Thyroid gland (tissue), 4 donors: ENCODE data around the gene HPD. TPM values are rescaled to one million over a fixed set of nuclear protein-coding genes. Genes with fewer than 3 reads are reported as not detected.

ENCODE experiments used
- DNase-seq, 2 donors: peaks; one replicate each; pipeline ENCODE4 v3.0.0-alpha.2; 2019
- H3K27ac ChIP-seq, 3 donors: fragments of 200-600 bp; sonication (generic); 1 replicate in 2 of 3; 2 replicates in 1 of 3; pipeline ENCODE4 v1.5.1; 2016 to 2019; ENCODE audit warnings: mild to moderate bottlenecking in 1 of 3, moderate library complexity in 1 of 3
- H3K27me3 ChIP-seq: fragments of 200-600 bp; sonication (generic); one replicate; pipeline ENCODE4 v1.5.1; 2019
- H3K36me3 ChIP-seq, 2 donors: fragments of 200-600 bp; sonication (generic); one replicate each; pipeline ENCODE4 v1.5.1; 2016 to 2019
- H3K4me1 ChIP-seq, 2 donors: fragments of 200-600 bp; sonication (generic); one replicate each; pipeline ENCODE4 v1.5.1; 2017 to 2019
- H3K4me3 ChIP-seq, 3 donors: fragments of 200-600 bp; sonication (generic); replicated peaks in 1 of 3; 1 replicate in 2 of 3; 2 replicates in 1 of 3; pipeline ENCODE4 v1.5.1; 2016; ENCODE audit warnings: mild to moderate bottlenecking in 1 of 3
- H3K9me3 ChIP-seq: fragments of 200-600 bp; sonication (generic); one replicate; pipeline ENCODE4 v1.5.1; 2017
- POLR2A ChIP-seq, 2 donors: fragments of 450-650 bp; IDR thresholded peaks; one replicate each; pipeline ENCODE4 v1.6.1; 2017; ENCODE audit warnings: antibody characterized with exemption in 2 of 2, mild to moderate bottlenecking in 2 of 2, moderate library complexity in 1 of 2
- WGBS, 2 donors: methylation state at CpG; one replicate each; pipeline ENCODE4 v1.1.5; 2017; 5-methylcytosine and 5-hydroxymethylcytosine counted together
- intact Hi-C: fragments of 100-400 bp; cut with DNase I; formaldehyde crosslinking; loops from one replicate; pipeline ENCODE4 v1.15.1; 2023
- total RNA-seq, 4 donors: library from RNA; depleted of rRNA; stranded (reverse); fragments of >200 nt; gene quantifications; one replicate each; pipeline ENCODE4 v1.2.3, GENCODE V29; 2016
- TF ChIP-seq, protein P1 (sequence below), 6 experiments: fragments of 200-600 bp in 3 of 6; fragments of 450-650 bp in 3 of 6; sonication (generic) in 3 of 6; IDR thresholded peaks; one replicate each; pipeline ENCODE4 v1.5.1; 2016 to 2019; ENCODE audit warnings: antibody characterized with exemption in 6 of 6, mild to moderate bottlenecking in 2 of 6, inconsistent platforms in 1 of 6, moderate library complexity in 1 of 6

The HPD gene
- total RNA-seq, 4 donors from 2014 or later = 0.39 to 1.2 (median 0.78) TPM; not detected in 1

DNA sequence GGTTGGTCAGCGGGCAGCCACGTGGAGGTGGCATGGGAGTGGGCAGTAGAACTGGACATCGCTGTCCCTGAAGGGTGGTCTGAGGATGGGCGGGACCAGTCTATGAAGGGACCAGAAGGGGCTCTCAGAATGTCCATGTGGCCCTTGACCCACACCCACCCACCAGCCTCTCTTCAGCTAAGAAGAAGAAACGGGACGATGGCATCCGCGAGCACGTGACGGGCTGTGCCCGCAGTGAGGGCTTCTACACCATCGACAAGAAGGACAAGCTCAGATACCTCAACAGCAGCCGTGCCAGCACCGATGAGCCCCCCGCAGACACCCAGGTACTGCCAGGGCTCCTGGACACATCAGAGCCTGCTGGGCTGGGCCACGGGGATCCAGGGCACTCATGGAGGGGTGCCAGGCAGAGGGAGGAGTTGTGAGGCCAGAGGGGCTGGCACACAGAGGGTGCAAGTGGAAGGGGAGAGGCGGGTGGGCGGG is 33.6 kb downstream of the HPD start:
- no peak overlapping the region for H3K4me3 ChIP-seq
- intact Hi-C loops = no loop called here
- no peaks in the 10 kb centered on the region for H3K27me3 ChIP-seq
- WGBS, 2 donors = 92 to 94% methylated on average over 16 to 18 of the region's 18 CpGs
- peaks cover 50 to 65% of the 10 kb centered on the region in 2 donors for H3K36me3 ChIP-seq
- no peaks in the 10 kb centered on the region for H3K9me3 ChIP-seq
- H3K27ac ChIP-seq = no peak overlapping the region
- no peaks in the 10 kb centered on the region for H3K4me1 ChIP-seq
- no peak for DNase-seq
- TF ChIP-seq POLR2A (IDR thresholded peaks at IDR 0.05) = no peak
- TF ChIP-seq, protein P1, sequence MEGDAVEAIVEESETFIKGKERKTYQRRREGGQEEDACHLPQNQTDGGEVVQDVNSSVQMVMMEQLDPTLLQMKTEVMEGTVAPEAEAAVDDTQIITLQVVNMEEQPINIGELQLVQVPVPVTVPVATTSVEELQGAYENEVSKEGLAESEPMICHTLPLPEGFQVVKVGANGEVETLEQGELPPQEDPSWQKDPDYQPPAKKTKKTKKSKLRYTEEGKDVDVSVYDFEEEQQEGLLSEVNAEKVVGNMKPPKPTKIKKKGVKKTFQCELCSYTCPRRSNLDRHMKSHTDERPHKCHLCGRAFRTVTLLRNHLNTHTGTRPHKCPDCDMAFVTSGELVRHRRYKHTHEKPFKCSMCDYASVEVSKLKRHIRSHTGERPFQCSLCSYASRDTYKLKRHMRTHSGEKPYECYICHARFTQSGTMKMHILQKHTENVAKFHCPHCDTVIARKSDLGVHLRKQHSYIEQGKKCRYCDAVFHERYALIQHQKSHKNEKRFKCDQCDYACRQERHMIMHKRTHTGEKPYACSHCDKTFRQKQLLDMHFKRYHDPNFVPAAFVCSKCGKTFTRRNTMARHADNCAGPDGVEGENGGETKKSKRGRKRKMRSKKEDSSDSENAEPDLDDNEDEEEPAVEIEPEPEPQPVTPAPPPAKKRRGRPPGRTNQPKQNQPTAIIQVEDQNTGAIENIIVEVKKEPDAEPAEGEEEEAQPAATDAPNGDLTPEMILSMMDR (IDR thresholded peaks at IDR 0.05) = no peak

DNA sequence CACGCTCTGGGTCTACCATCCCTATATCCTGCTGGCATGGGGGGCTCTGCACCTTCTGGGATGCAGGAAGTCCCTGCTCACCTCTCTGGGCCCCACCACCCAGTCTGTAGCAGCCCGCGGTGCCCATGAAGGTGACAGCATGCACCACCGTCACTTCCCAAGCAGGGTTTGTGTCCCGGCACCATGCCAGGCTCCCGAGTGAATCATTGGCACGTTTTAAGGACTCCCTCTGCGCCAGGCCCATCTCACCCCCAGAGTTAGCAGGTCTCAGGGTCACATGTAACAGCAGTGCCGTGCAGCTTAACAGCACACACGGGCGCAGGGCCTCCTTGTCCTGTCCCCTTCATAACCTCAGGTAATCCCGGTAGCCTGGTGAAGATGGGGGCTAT is 34.9 kb downstream of the HPD start:
- H3K27ac ChIP-seq = no peak overlapping the region
- no peaks in the 10 kb centered on the region for H3K9me3 ChIP-seq
- intact Hi-C loops = no loop called here
- no peak overlapping the region for H3K4me3 ChIP-seq
- TF ChIP-seq, protein P1 (IDR thresholded peaks at IDR 0.05) = no peak
- no peak for TF ChIP-seq POLR2A (IDR thresholded peaks at IDR 0.05)
- 78 to 86% methylated on average over 9 to 11 of the region's 12 CpGs for WGBS, 2 donors
- H3K4me1 ChIP-seq = no peaks in the 10 kb centered on the region
- DNase-seq = no peak
- H3K36me3 ChIP-seq = peaks cover 57 to 64% of the 10 kb centered on the region in 2 donors
- H3K27me3 ChIP-seq = no peaks in the 10 kb centered on the region

GRCh38 chr12:121823101-121823726 is 35.4 kb downstream of the HPD start:
- no peak overlapping the region for H3K27ac ChIP-seq
- TF ChIP-seq, protein P1 (IDR thresholded peaks at IDR 0.05) = no peak
- TF ChIP-seq POLR2A (IDR thresholded peaks at IDR 0.05) = no peak
- no peaks in the 10 kb centered on the region for H3K9me3 ChIP-seq
- no peaks in the 10 kb centered on the region for H3K4me1 ChIP-seq
- H3K4me3 ChIP-seq = no peak overlapping the region
- no peak for DNase-seq
- H3K36me3 ChIP-seq = peaks cover 57 to 64% of the 10 kb centered on the region in 2 donors
- 92 to 93% methylated on average over 18 to 23 of the region's 36 CpGs for WGBS, 2 donors
- no peaks in the 10 kb centered on the region for H3K27me3 ChIP-seq
- intact Hi-C loops = no loop called here

DNA sequence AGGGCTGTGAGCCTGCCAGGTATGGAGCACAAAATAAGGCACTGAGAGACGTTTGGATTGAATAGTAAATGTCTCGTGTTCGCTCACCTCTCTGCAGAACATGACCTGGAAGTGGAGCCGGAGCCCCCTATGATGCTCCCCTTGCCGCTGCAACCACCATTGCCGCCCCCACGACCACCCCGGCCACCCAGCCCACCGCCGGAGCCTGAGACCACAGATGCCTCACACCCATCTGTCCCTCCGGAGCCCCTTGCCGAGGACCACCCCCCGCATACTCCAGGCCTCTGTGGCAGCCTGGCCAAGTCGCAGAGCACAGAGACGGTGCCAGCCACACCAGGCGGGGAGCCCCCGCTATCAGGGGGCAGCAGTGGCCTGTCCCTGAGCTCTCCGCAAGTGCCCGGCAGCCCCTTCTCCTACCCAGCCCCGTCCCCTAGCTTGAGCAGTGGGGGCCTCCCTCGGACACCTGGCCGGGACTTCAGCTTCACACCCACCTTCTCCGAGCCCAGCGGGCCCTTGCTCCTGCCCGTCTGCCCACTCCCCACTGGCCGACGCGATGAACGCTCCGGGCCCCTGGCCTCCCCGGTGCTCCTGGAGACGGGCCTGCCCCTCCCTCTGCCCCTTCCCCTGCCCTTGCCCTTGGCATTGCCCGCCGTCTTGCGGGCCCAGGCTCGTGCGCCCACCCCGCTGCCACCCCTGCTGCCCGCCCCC is 36.1 kb downstream of the HPD start:
- H3K36me3 ChIP-seq = peaks cover 57 to 64% of the 10 kb centered on the region in 2 donors
- H3K4me1 ChIP-seq = no peaks in the 10 kb centered on the region
- DNase-seq = no peak
- intact Hi-C loops = no loop called here
- H3K4me3 ChIP-seq = no peak overlapping the region
- 93 to 95% methylated on average over 26 to 39 of the region's 39 CpGs for WGBS, 2 donors
- no peak for TF ChIP-seq POLR2A (IDR thresholded peaks at IDR 0.05)
- TF ChIP-seq, protein P1 (IDR thresholded peaks at IDR 0.05) = no peak
- H3K9me3 ChIP-seq = no peaks in the 10 kb centered on the region
- no peaks in the 10 kb centered on the region for H3K27me3 ChIP-seq
- no peak overlapping the region for H3K27ac ChIP-seq

DNA sequence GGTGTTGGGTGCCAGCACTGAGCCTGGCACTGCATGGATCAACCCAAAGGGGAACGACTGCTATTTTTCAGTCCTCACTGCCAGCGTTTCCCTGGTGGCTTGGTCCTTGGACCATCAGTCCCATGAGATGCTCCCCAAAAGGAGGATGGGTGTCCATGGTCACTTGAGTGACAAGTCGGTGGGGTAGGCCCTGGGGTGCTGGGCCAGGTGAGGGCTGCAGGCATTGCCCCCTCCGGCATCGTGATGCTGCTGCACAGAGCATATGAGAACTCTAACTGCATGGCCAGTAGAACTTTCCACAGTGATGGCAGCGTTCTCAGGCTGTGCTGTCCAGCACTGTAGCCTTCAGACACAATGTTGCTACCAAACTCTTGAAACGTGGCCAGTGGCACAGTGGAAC is 38.6 kb downstream of the HPD start:
- Histone ChIP-seq H3K27me3 (no peaks in the 10 kb centered on the region), H3K9me3 (no peaks in the 10 kb centered on the region), H3K4me3 (no peak overlapping the region), H3K36me3 (peaks cover 60 to 76% of the 10 kb centered on the region in 2 donors), H3K4me1 (no peaks in the 10 kb centered on the region), H3K27ac (no peak overlapping the region)
- TF ChIP-seq, protein P1 (IDR thresholded peaks at IDR 0.05) = no peak
- TF ChIP-seq POLR2A (IDR thresholded peaks at IDR 0.05) = no peak
- DNase-seq = no peak
- intact Hi-C loops = no loop called here
- 80 to 93% methylated on average over 7 of the region's 7 CpGs for whole genome bisulfite sequencing, 2 donors
